KOPT-K1 (cell line): Measurements from ENCODE around the gene KLF3.

Experiments used
- H3K27ac ChIP-seq: fragments of 200-600 bp; sonication (generic); 2 replicates; pipeline ENCODE4 v1.5.1; 2016; ENCODE audit warnings: antibody characterized with exemption, mild to moderate bottlenecking, low read depth, low read length; ENCODE audit not compliant: poor library complexity, severe bottlenecking
- H3K36me3 ChIP-seq: fragments of 200-600 bp; sonication (generic); 2 replicates; pipeline ENCODE4 v1.5.1; 2017; ENCODE audit warnings: antibody characterized with exemption, mild to moderate bottlenecking, low read length, moderate library complexity; ENCODE audit not compliant: insufficient read depth
- H3K9me3 ChIP-seq: fragments of 200-600 bp; sonication (generic); 2 replicates; pipeline ENCODE4 v1.5.1; 2017; ENCODE audit warnings: antibody characterized with exemption, low read length, mild to moderate bottlenecking; ENCODE audit not compliant: insufficient read depth, poor library complexity, severe bottlenecking

The KLF3 gene

DNA sequence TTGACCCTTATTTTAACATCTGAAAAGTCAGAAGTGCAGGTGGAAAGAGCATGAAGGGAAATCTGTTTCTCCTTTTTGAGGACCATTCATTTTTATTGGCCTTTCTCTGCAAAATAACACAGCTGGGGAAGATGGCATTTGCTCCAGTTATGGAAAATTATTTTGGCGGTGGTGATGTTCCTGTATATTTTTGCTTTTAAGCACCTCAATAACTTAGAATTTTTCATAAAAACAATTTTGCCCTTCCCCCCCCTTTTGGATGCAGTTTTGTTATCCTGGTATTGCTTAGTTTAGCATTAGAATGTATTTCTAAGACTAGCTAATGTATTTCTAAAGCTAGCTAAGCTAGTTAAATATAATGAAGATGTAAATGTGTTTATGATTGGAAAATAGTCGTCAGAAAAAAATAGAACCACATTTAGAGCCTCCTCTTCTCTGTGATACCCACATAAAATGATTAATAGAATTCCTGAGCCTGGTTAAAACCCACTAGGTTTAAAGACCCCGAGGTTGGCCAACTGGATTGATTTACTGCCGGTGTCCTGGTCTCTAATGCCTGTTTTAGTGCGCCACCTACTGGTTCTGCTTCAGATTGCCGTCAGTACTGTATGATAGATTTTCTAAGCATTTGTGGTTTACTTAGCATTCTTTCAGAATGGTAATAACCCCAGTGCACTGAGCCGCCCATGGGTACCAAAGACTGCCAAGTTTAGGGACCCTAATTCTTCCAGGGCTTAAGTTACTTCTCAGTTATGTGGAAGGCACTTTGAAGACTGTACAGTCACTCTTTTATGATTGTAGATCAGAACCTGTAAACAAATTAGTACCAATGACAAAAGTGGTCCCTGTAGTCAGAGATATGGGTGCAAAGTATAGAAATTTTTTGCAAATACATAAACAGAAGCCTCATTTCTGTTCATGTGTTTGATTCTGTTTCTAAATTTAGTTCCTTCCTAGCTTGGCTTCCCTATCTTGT lies 11.4 kb downstream of the KLF3 start:
- no peak overlapping the region for H3K27ac ChIP-seq
- H3K9me3 ChIP-seq = no peaks in the 10 kb centered on the region
- no peaks in the 10 kb centered on the region for H3K36me3 ChIP-seq

DNA sequence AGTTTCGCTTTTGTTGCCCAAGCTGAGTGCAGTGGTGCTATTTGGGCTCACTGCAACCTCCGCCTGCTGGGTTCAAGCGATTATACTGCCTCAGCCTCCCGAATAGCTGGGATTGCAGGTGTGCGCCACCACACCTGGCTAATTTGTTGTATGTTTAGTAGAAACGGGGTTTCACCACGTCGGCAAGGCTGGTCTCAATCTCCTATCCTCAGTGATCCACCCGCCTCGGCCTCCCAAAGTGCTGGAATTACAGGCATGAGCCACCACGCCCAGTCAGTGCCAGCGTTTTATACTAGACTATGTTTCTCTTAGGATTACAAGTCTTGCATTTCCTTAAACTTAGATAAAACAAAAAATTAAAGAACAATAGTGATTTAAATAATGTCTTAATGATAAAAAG lies 13.0 kb downstream of the KLF3 start:
- Histone ChIP-seq H3K36me3 (no peaks in the 10 kb centered on the region), H3K9me3 (no peaks in the 10 kb centered on the region), H3K27ac (no peak overlapping the region)

- no peaks in the 10 kb centered on the region for H3K36me3 ChIP-seq
- H3K27ac ChIP-seq = no peak overlapping the region
Measured at GRCh38 chr4:38677441-38677840, 13.4 kb downstream of the KLF3 start.

DNA sequence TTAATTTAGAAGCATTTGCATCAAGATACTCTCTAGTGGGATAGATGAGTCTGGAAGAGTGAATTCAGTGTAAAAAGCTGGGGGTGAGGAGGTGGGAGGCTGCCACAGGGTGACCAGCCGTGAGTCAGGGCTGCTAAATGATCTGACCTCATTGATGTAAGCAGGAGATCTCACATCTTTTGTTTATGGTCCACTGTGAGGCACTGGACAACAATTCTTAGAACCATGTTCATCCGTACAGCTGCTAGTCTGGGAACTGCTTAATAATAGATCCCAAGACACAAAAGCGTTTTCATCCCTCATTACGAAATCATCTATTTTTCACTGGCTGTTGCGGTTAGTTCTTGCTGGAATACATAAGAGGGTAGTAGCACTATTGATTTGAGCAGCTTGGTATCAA lies 14.1 kb downstream of the KLF3 start:
- Histone ChIP-seq H3K9me3 (no peaks in the 10 kb centered on the region), H3K27ac (no peak overlapping the region), H3K36me3 (no peaks in the 10 kb centered on the region)

More at GRCh38 chr4:38677441-38677840, 13.4 kb downstream of the KLF3 start:
- no peaks in the 10 kb centered on the region for H3K9me3 ChIP-seq

- H3K36me3 ChIP-seq = no peaks in the 10 kb centered on the region
- no peak overlapping the region for H3K27ac ChIP-seq
- H3K9me3 ChIP-seq = no peaks in the 10 kb centered on the region
Measured at GRCh38 chr4:38679921-38680320, 15.9 kb downstream of the KLF3 start.

GRCh38 chr4:38681281-38681991 lies 17.4 kb downstream of the KLF3 start:
- Histone ChIP-seq H3K36me3 (no peaks in the 10 kb centered on the region), H3K9me3 (no peaks in the 10 kb centered on the region), H3K27ac (no peak overlapping the region)

GRCh38 chr4:38682336-38682735 lies 18.3 kb downstream of the KLF3 start:
- H3K36me3 ChIP-seq = no peaks in the 10 kb centered on the region
- no peaks in the 10 kb centered on the region for H3K9me3 ChIP-seq
- H3K27ac ChIP-seq = no peak overlapping the region

DNA sequence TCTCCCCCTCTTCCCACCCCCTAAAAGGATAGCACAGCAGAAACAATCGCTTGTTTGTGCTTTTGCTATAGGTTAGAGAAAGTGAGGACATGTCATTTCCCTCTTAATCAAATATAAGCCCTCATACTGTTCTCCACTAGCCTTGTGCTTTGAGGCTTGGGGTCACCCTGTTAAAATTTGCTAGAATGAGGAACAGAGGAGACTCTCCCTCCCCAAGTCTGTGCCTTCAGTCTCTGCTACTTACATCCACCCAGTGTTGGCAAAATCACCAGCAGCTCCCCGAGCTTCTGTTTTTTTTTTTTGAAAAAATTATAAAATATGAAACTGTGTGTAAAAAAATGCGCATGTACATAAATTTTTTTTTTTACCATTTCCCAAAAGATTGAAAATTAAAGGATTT lies 19.3 kb downstream of the KLF3 start:
- no peaks in the 10 kb centered on the region for H3K9me3 ChIP-seq
- no peaks in the 10 kb centered on the region for H3K36me3 ChIP-seq
- H3K27ac ChIP-seq = no peak overlapping the region

- no peak overlapping the region for H3K27ac ChIP-seq
- no peaks in the 10 kb centered on the region for H3K36me3 ChIP-seq
- no peaks in the 10 kb centered on the region for H3K9me3 ChIP-seq
Measured at GRCh38 chr4:38684271-38684670, 20.3 kb downstream of the KLF3 start.

DNA sequence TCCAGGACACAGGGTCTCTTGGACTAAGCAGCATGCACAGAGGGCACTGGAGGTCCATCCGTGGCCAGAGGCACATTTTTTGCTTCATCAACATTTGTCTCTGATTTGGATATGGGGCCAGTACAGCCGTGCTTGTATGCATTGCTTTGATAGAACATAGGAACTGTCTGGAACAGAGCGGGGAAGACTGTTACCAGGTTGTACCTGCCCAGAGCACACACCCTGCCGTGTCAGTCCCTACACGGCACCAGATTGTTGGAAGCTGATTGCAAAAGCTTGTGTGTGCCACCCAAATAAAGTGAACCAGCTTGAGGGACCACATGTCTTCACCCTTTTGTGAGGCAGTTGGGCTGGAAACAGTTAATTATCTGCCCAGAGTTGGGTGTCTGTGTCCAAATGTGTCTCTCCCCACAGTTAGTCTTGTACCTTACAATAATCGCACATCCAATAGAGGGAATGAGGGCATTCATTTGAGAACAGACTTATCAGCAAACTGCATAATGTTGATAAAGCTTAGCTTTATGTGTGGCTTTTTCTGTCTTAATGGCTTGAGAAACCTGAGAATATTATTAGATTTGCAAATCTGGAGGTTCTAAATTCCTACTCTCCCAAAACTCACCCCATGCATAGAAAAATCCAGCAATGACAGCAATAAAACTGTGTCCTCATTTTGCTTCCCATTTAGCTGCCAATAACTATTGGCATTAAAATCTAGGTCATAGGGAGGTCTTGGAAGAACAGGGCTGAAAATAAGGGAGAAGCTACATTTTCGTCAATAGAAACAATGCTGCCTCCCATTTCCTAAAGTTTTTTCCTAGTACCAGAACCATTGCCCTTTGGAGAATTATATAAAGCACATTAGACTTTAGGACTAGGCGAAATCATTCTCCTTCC lies 21.2 kb downstream of the KLF3 start:
- Histone ChIP-seq H3K36me3 (no peaks in the 10 kb centered on the region), H3K9me3 (no peaks in the 10 kb centered on the region), H3K27ac (no peak overlapping the region)

- H3K36me3 ChIP-seq = no peaks in the 10 kb centered on the region
- no peaks in the 10 kb centered on the region for H3K9me3 ChIP-seq
- H3K27ac ChIP-seq = no peak overlapping the region
Measured at GRCh38 chr4:38686682-38687081, 22.7 kb downstream of the KLF3 start.

DNA sequence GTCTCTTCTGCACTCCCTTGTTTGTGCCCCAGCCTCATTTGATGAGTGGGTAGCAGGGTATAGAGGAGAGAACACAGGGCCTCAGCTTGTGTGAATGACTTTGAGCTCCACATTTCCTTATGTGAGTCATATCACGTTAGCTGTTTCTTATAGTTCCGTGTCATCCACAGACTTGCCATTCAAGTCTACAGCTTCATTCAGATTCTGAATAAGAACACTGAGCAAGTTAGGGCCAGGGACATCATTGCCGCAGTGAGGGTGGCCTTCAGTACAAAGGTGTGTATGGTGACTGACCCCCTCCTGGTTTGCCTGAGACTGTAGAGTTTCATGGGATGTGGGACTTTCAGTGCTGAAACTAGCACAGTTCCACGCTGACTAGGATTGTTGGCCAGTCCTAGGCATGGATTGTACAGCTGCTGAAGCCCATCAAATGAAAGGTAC lies 23.6 kb downstream of the KLF3 start:
- Histone ChIP-seq H3K36me3 (no peaks in the 10 kb centered on the region), H3K9me3 (no peaks in the 10 kb centered on the region), H3K27ac (no peak overlapping the region)

GRCh38 chr4:38688676-38689355 lies 24.8 kb downstream of the KLF3 start:
- Histone ChIP-seq H3K36me3 (no peaks in the 10 kb centered on the region), H3K27ac (no peak overlapping the region), H3K9me3 (no peaks in the 10 kb centered on the region)

- H3K9me3 ChIP-seq = no peaks in the 10 kb centered on the region
- no peak overlapping the region for H3K27ac ChIP-seq
- H3K36me3 ChIP-seq = no peaks in the 10 kb centered on the region
Measured at GRCh38 chr4:38691251-38692008, 27.4 kb downstream of the KLF3 start.
